Right lobe of liver (tissue), 4 donors: ENCODE measurements around the gene COCH.

Source experiments
- POLR2A ChIP-seq: fragments of 450-650 bp; IDR thresholded peaks from one replicate; pipeline ENCODE4 v1.6.1; 2017; ENCODE audit warnings: antibody characterized with exemption, mild to moderate bottlenecking
- TF ChIP-seq, protein P1 (sequence below), 4 donors: fragments of 200-600 bp in 3 of 4; fragments of 450-650 bp in 1 of 4; IDR thresholded peaks; one replicate each; pipeline versions ENCODE4 v1.5.1 to v1.8.0; 2016 to 2022; ENCODE audit warnings: antibody characterized with exemption in 4 of 4, mild to moderate bottlenecking in 2 of 4
- donor health status: DM: no; HTN: no; CAD: no.
- donor health status: DM: no; HTN: no; CAD: no.
- donor health status: DM: no; HTN: yes; CAD: no.

DNA sequence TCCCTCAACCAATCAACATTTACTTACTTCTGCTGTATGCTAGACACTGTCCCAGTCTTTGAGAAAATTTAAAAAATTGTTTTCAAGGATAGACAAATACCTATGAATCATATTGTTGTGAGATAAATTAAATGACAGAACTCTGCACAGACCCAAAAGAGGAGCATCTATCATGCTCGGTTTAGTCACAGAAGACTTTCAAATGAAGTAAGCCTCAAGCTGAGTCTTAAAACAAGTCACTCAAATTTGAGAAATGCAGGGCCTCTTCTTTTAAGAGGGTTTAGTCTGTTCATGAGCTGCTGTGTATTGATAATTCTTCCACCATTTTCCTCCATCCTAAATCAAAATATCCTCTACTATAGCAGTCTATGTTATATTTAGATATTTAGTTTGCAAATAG, 24.4 kb upstream of the COCH start:
- TF ChIP-seq, protein P1, sequence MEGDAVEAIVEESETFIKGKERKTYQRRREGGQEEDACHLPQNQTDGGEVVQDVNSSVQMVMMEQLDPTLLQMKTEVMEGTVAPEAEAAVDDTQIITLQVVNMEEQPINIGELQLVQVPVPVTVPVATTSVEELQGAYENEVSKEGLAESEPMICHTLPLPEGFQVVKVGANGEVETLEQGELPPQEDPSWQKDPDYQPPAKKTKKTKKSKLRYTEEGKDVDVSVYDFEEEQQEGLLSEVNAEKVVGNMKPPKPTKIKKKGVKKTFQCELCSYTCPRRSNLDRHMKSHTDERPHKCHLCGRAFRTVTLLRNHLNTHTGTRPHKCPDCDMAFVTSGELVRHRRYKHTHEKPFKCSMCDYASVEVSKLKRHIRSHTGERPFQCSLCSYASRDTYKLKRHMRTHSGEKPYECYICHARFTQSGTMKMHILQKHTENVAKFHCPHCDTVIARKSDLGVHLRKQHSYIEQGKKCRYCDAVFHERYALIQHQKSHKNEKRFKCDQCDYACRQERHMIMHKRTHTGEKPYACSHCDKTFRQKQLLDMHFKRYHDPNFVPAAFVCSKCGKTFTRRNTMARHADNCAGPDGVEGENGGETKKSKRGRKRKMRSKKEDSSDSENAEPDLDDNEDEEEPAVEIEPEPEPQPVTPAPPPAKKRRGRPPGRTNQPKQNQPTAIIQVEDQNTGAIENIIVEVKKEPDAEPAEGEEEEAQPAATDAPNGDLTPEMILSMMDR (IDR thresholded peaks at IDR 0.05) = no peak
- no peak for TF ChIP-seq POLR2A
